Brain microvascular endothelial cell (primary cell): Measurements from ENCODE around the gene TEC.

ENCODE experiments used
- DNase-seq: peaks from one replicate; pipeline ENCODE4 v3.0.0-alpha.2; 2020
- H3K27ac ChIP-seq: fragments of 250-450 bp; sonication (Bioruptor Pico); 2 replicates; pipeline ENCODE4 v1.5.1; 2020; ENCODE audit warnings: mild to moderate bottlenecking, moderate library complexity
- H3K27me3 ChIP-seq: fragments of 250-450 bp; sonication (Bioruptor Pico); replicated peaks from 2 replicates; pipeline ENCODE4 v1.5.1; 2020; ENCODE audit warnings: mild to moderate bottlenecking
- H3K36me3 ChIP-seq: fragments of 250-450 bp; sonication (Bioruptor Pico); replicated peaks from 2 replicates; pipeline ENCODE4 v1.5.1; 2020; ENCODE audit warnings: mild to moderate bottlenecking
- H3K4me3 ChIP-seq: 2 replicates; pipeline ENCODE4 v1.5.1; 2011; ENCODE audit warnings: low read depth, mild to moderate bottlenecking, control low read depth, low read length, moderate library complexity
- in situ Hi-C: cut with HindIII; loops from 2 replicates; pipeline ENCODE4 v1.10.0; 2017; ENCODE audit warnings: low sequenced_read_pairs, low pct_ligation_motif_present
- TF ChIP-seq, protein P1 (sequence below): IDR thresholded peaks from 2 replicates; pipeline ENCODE4 v1.5.1; 2011; ENCODE audit warnings: low read depth, mild to moderate bottlenecking, moderate library complexity, low read length, control low read depth, inconsistent platforms; ENCODE audit errors: missing control alignments

TEC gene

DNA sequence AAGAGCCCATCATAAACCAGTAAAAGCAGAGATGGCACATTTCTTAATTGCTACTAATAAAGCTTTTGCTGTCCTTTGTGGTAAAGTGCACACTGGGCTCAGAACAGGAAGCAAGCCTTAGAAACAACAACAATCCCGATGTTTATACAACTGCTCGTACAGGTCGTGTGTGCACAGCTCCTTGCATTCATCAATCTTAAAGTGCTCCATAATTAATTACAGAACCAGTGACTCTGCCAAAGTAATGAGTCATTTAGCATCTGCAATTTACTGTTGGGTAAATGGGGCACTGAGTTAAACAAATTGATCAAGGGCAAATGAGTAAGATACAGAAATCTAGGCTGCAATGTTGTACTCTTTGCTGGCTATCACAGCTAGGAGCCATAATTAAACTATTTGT is 74.3 kb downstream of the TEC start:
- Histone ChIP-seq H3K4me3 (no peak overlapping the region), H3K27ac (no peak overlapping the region), H3K36me3 (no peaks in the 10 kb centered on the region), H3K27me3 (no peaks in the 10 kb centered on the region)
- TF ChIP-seq, protein P1, sequence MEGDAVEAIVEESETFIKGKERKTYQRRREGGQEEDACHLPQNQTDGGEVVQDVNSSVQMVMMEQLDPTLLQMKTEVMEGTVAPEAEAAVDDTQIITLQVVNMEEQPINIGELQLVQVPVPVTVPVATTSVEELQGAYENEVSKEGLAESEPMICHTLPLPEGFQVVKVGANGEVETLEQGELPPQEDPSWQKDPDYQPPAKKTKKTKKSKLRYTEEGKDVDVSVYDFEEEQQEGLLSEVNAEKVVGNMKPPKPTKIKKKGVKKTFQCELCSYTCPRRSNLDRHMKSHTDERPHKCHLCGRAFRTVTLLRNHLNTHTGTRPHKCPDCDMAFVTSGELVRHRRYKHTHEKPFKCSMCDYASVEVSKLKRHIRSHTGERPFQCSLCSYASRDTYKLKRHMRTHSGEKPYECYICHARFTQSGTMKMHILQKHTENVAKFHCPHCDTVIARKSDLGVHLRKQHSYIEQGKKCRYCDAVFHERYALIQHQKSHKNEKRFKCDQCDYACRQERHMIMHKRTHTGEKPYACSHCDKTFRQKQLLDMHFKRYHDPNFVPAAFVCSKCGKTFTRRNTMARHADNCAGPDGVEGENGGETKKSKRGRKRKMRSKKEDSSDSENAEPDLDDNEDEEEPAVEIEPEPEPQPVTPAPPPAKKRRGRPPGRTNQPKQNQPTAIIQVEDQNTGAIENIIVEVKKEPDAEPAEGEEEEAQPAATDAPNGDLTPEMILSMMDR = no peak
- DNase-seq = no peak
- in situ Hi-C loops = no loop called here

DNA sequence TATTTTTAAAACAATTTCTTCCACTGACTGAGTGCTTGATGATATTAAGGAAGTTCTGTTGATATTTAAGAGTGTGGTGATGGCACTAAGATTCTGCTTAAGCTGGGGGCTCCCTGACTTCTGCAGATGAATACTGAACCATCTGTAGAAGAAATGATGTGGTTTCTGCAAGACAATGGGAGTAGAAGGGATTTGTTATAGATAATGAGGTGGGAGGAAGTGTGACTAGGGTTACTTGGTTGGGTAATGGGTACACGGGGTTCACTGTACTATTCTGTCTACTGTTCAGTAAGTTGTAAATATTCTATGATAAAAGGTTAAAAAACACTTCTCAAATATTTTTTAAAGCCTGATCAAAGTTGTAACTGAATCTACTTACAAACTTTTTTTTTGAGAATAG is 74.7 kb downstream of the TEC start:
- Histone ChIP-seq H3K36me3 (no peaks in the 10 kb centered on the region), H3K4me3 (no peak overlapping the region), H3K27ac (no peak overlapping the region), H3K27me3 (no peaks in the 10 kb centered on the region)
- TF ChIP-seq, protein P1 = no peak
- in situ Hi-C loops = no loop called here
- no peak for DNase-seq

DNA sequence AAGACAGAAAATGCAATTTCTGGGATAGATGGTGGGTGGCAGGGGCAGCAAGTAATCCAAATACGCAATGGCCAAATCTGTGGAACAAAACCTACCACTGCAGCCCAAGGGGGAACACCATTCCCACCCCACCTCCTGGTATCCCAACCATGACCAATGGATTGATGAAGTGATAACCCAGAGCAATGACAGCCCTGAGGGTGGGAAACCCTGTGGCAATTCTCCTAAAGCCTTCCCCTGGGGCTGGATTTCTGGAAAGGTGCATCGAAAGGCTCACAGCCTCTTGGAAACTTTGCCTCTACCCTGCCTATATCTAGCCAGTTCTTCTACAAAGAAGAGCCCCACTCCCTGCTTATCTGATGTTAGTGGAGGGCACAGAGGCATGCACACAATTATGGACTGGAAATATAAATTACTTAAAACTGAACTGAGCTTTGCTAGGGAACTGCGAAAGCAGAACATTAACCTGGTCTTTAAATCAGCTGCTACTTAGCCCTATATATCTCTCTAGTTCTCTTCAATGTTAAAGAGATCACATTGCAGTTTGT is 75.6 kb downstream of the TEC start:
- H3K4me3 ChIP-seq = no peak overlapping the region
- TF ChIP-seq, protein P1 = no peak
- no peaks in the 10 kb centered on the region for H3K36me3 ChIP-seq
- H3K27me3 ChIP-seq = no peaks in the 10 kb centered on the region
- no peak for DNase-seq
- in situ Hi-C loops = no loop called here
- H3K27ac ChIP-seq = no peak overlapping the region

DNA sequence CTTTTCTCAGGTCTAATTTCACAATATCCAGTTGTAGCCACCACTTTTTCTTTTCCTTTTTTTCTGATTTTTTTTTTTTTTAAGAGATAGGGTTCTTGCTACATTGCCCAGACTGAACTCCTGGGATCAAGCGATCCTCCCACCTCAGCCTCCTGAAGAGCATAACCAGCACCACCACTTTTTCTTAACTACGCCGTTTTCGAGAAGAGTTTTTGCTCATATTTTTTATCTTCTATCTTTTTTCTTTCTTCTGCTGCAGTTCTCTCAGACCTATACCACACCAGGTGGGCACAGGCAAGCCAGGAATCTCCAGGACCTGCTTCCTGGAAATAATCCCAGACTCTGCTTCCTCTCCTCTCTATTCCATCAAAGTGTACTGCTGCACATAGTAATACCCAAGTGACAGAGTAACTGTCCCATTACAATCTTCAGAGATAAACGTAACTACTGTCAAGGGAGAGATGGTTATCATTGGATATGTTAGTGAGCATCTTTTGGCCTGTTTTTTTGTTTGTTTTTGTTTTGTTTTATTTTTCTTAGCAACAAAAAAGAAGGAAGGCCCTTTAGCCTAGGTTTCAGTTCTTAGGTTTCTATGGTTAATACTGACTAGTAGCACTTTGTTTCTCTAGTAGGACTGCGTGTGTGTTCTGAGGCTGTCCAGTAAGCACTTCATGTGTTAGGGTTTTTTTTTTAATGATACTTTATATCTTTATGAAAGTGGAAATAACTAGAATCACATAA is 76.4 kb downstream of the TEC start:
- Histone ChIP-seq H3K27me3 (no peaks in the 10 kb centered on the region), H3K27ac (no peak overlapping the region), H3K4me3 (no peak overlapping the region), H3K36me3 (no peaks in the 10 kb centered on the region)
- DNase-seq = no peak
- in situ Hi-C loops = no loop called here
- TF ChIP-seq, protein P1 = no peak

DNA sequence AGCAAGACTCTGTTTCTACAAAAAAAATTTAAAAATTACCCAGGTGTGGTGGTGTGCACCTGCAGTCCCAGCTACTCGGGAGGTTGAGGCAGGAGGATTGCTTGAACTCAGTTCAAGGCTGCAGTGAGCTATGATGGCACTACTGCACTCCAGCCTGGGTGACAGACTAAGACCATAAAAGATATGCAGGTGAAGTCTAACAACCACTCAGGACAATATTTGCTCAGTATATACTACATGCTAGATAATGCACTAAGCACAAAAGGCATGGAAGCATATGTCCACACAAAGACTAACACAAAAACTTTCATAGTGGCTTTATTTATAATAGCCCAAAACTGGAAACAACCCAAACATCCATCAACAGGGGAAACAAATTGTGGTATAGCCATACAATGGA is 77.9 kb downstream of the TEC start:
- no peak for DNase-seq
- H3K27ac ChIP-seq = no peak overlapping the region
- TF ChIP-seq, protein P1 = no peak
- H3K36me3 ChIP-seq = no peaks in the 10 kb centered on the region
- in situ Hi-C loops = no loop called here
- no peaks in the 10 kb centered on the region for H3K27me3 ChIP-seq
- no peak overlapping the region for H3K4me3 ChIP-seq

DNA sequence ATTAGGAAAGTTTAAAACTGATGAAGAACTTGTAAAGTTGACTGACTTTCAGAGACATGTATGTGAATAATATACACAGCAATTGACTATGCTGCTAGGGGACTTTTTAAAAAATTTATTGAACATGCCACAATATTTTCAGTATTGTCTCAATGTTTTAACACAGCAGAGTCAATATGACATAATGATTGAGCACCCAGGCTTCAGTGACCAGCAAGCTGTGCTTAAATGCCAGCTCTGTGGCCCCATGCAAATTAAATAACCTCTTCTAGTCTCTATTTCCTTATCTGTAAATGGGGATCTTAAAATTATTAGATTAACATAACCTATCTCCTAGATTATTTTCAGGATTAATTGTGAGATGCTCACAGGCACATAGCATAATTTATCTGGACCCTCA is 78.8 kb downstream of the TEC start:
- no peak for DNase-seq
- TF ChIP-seq, protein P1 = no peak
- in situ Hi-C loops = no loop called here
- no peak overlapping the region for H3K27ac ChIP-seq
- no peak overlapping the region for H3K4me3 ChIP-seq
- no peaks in the 10 kb centered on the region for H3K27me3 ChIP-seq
- no peaks in the 10 kb centered on the region for H3K36me3 ChIP-seq
